Measurements from ENCODE around the gene WFS1. TPM values are rescaled to one million over a fixed set of nuclear protein-coding genes. Genes with fewer than 3 reads are reported as not detected.

The WFS1 gene
- total and polyA plus RNA-seq, 2 of the 13 experiments (the other 11 are each of a cell fraction or from before 2014, with no cell fraction given) = 39.1 to 42.2 TPM

- TF ChIP-seq CTCF (CRISPR knock-in tag; IDR thresholded peaks at IDR 0.05) (no peak; the same call in 1 of the 2 replicates), ZBTB33 (CRISPR knock-in tag; IDR thresholded peaks at IDR 0.05) (peak; percentile 47; the same call in 1 of the 2 replicates), ARNT (IDR thresholded peaks at IDR 0.05) (no peak), GABPA (IDR thresholded peaks at IDR 0.05; ENCODE audit: low read depth, low read length) (no peak), GABPA (CRISPR knock-in tag; IDR thresholded peaks at IDR 0.05; ENCODE audit: low read depth) (peak; percentile 70), RAD51 (IDR thresholded peaks at IDR 0.05; ENCODE audit: borderline replicate concordance) (no peak), NR2F1 (CRISPR knock-in tag; IDR thresholded peaks at IDR 0.05) (0 out of 4 replicates have a peak, but pooled peaks have one; percentile 41 to 47), SALL1 (CRISPR knock-in tag; IDR thresholded peaks at IDR 0.05) (peak; percentile 62; the same call in 1 of the 2 replicates), MIER2 (CRISPR knock-in tag; IDR thresholded peaks at IDR 0.05) (0 out of 2 replicates have a peak, but pooled peaks have one; percentile 37), THAP8 (CRISPR knock-in tag; IDR thresholded peaks at IDR 0.05; ENCODE audit: borderline replicate concordance) (no peak), ZNF431 (CRISPR knock-in tag; IDR thresholded peaks at IDR 0.05; ENCODE audit: borderline replicate concordance, low read depth) (peak; percentile 82; the same call in 1 of the 2 replicates)
Measured at GRCh38 chr4:6322761-6323566, 53.3 kb downstream of the WFS1 start (continued).
